Effector memory CD8-positive, alpha-beta T cell (primary cell): Measurements from ENCODE around the gene VPS37B.

Experiments
- ATAC-seq: fragments of 150-1000 bp; cut with Tn5 transposase; replicated peaks from 2 replicates; pipeline ENCODE4 v1.10.0; 2021; ENCODE audit warnings: mild to moderate bottlenecking, moderate library complexity
- DNase-seq, 3 experiments: peaks; one replicate each; pipeline ENCODE4 v3.0.0; 2021
- H3K27ac Mint-ChIP-seq, 2 donors: one replicate each; pipeline ENCODE4 v1.8.0; 2022; ENCODE audit warnings: mild to moderate bottlenecking in 2 of 2, mixed read lengths in 2 of 2, moderate library complexity in 2 of 2
- H3K27me3 Mint-ChIP-seq, 2 donors: one replicate each; pipeline ENCODE4 v1.8.0; 2022; ENCODE audit warnings: mixed read lengths in 2 of 2
- H3K36me3 Mint-ChIP-seq: one replicate; pipeline ENCODE4 v1.8.0; 2022; ENCODE audit warnings: mild to moderate bottlenecking, moderate library complexity, mixed read lengths; ENCODE audit not compliant: insufficient read depth
- H3K4me1 Mint-ChIP-seq, 2 donors: one replicate each; pipeline ENCODE4 v1.8.0; 2022; ENCODE audit warnings: low read depth in 2 of 2, mixed read lengths in 2 of 2
- H3K4me3 Mint-ChIP-seq, 2 donors: one replicate each; pipeline ENCODE4 v1.8.0; 2022; ENCODE audit warnings: mild to moderate bottlenecking in 2 of 2, mixed read lengths in 2 of 2, moderate library complexity in 2 of 2
- H3K9me3 Mint-ChIP-seq, 2 donors: one replicate each; pipeline ENCODE4 v1.8.0; 2022; ENCODE audit warnings: mixed read lengths in 2 of 2

The VPS37B gene

DNA sequence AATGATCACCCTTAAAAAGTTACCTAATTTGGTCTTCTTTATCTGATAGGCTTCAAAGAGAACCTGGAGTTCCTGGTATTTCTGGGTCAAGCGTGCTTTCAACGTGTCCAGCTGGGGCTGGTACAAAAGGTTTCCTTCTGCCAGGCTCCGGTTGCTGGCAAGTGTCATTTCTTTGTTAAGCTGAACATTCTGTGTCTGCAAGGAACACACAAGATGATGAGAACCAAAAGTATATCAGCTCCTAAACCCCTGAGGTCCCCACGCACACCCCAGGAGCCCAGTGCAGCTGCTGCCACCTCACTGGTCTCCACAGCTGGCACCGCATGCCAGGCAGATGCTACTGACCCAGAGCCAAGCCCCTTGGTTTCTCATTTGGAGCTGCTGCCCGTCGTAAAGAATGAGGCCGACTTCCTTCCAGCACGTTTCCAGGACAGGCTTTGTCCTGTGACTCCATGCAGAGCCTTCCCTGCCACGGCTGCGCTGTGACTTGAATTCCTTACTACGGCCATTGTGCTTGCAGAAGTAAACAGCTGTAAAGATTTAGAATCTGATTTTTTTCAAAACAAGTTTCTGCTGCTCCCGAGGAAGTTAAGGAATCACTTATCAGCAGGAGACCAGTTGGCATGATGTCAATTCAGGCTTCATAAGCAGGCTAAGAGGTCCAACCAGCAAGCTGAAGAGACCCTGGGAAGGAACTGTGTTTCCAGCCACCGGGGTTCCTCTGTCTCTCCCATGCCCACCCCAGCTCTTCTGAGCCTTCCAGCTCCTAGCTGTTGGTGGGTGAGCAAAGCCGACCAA, 24.9 kb downstream of the VPS37B start:
- H3K27ac Mint-ChIP-seq: peak overlapping the region; percentile 69 to 92
- ATAC-seq (no peak), DNase-seq (no peak)
- no peaks in the 10 kb centered on the region for H3K27me3 Mint-ChIP-seq
- H3K4me1 Mint-ChIP-seq: peaks cover 48 to 57% of the 10 kb centered on the region in 2 donors
- peak overlapping the region; percentile 77 to 84 for H3K4me3 Mint-ChIP-seq
- H3K9me3 Mint-ChIP-seq: no peaks in the 10 kb centered on the region
- H3K36me3 Mint-ChIP-seq: peaks cover 88% of the 10 kb centered on the region

DNA sequence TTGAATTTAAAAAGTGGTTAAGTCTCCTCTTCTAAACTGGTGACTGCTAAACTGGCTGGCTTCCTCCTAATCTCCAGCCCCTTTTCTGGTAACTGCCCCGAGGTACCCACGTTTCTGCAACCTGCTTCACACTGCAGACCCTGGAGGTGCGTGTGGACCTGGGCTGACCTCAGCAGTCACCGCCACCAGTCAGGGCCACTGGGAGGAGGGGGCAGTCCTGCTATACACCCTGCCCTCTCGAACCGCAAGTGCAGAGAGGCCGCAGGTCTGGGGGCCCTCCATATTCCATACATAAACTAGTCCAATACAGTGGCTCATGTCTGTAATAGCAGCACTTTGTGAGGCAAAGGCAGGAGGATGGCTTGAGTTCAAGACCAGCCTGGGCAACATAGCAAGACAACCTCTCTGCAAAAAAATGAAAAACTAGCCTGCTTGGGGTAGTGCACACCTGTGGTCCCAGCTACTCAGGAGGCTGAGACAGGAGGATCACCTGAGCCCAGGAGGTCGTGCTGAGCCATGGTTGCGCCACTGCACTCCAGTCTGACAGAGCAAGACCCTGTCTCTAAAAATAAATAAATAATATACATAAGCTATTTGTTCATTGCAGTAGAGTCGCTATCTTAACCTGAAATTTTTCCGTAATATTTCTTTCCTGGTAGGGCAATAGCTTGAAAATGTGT, 25.6 kb downstream of the VPS37B start:
- Mint-ChIP-seq H3K9me3 (no peaks in the 10 kb centered on the region), H3K36me3 (peaks cover 90% of the 10 kb centered on the region), H3K4me3 (peak overlapping the region; percentile 77 to 84), H3K27ac (peak overlapping the region; percentile 44 to 82), H3K27me3 (no peaks in the 10 kb centered on the region), H3K4me1 (peaks cover 44 to 51% of the 10 kb centered on the region in 2 donors)
- DNase-seq: no peak
- ATAC-seq: no peak

DNA sequence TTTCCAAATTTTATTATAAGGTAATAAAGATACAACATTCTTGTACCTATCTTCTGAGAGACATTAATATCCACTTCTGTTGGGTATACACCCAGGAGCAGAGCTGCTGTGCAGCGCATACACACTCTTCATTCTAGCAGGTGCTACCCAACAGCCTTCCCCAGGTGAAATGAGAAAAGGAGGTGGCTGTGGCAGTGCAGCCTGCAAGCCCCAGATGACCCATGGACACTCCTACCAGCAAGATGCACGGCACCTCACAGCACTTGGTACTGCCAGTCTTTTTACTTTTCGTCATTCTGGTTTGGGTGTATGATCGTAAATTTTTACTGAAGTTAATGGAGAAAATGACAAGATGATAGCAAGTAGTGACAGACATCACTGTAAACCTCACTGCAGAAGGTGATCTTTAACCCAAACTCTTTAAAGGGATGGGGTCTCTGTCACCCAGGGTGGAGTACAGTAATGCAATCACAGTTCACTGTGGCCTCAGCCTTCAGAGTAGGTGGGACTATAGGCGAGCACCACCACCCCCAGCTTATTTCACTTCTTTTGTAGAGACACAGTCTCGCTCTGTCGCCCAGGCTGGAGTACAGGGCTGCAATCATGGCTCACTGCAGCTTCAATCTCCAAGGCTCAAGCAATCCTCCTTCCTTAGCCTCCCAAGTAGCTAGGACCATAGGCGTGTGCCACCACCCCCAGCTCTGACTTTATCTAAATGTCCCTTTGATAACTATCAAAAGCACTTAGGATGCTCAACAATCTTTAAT, 26.5 kb downstream of the VPS37B start:
- no peak for DNase-seq
- H3K36me3 Mint-ChIP-seq: peaks cover 91% of the 10 kb centered on the region
- peak overlapping the region; percentile 82 to 86 for H3K27ac Mint-ChIP-seq
- H3K9me3 Mint-ChIP-seq: no peaks in the 10 kb centered on the region
- H3K4me3 Mint-ChIP-seq: no peak overlapping the region
- no peak for ATAC-seq
- peaks cover 45 to 48% of the 10 kb centered on the region in 2 donors for H3K4me1 Mint-ChIP-seq
- H3K27me3 Mint-ChIP-seq: no peaks in the 10 kb centered on the region

DNA sequence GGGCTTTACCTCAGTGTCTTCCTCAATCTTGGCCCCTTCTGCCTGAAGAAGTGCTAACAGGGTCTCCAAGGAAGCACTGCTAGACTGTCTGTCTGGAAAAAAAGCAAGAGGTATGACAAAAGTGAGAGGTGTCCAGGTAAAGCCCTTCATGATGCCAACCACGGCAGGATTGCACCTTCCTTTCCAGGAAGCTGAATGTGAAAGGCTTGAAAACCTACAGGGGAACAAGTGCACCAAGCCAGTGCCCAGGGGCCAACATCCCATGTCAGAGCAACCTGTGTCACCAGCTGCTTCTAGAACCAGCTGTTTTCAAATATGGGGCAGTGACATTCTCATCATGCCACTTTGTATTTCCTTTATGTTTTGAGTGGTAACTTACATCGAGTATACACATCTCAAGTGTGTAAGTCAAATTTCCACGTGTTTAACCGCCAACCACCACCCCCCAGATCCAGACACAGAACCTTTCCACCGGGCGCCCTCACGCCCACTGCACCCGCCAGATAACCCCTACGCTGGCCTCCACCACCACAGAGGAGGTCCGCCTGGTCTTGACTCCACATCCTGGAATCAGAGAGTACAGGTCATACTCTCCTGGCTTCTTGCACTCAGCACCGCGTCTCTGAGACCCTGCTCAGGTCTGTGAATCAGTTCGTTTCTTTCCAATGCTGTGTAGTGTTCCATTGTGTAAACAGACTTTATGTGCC, 27.3 kb downstream of the VPS37B start:
- Mint-ChIP-seq H3K9me3 (no peaks in the 10 kb centered on the region), H3K36me3 (peaks cover 86% of the 10 kb centered on the region), H3K4me3 (no peak overlapping the region), H3K27ac (peak overlapping the region in 1 of 2 donors; percentile 86), H3K27me3 (no peaks in the 10 kb centered on the region), H3K4me1 (peaks cover 38 to 40% of the 10 kb centered on the region in 2 donors)
- DNase-seq: no peak
- no peak for ATAC-seq

DNA sequence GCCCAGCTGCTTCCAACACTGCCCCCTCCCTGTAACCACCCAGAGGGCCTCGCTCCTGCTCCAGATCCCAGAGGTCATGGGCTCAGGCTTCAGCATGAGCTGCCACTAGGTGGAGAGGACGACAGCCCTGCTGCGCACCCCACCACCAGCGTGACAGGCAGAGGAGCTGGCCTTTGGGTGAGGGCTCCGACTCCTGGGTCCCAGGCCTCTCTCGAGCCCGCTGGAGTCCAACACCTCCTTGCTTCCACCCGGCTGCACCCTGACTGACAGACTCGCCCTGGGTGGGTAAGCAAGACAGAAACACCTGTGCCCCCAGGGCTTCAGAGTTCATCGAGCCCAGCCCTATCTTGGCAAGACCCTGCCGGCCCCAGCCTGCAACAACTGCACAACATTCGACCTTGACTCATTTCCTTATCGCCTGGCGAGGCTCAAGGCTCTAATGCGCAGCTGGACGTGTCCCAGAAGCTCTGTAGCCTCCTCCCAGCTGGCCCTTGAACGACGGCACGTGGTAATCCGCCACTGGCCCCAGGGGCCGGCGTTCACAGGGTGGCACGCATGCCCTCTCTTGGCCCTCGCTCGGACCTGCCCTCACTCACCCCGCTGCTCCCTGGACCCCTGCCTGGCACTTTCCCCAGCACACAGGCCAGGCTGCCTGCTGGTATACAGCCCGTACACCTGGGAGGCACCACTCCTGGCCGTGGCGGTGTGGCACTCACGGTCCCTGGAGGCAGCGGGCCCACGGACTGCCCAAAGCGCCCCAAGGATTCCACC, 28.0 kb downstream of the VPS37B start:
- Mint-ChIP-seq H3K36me3 (peaks cover 87% of the 10 kb centered on the region), H3K27me3 (no peaks in the 10 kb centered on the region)
- no peak for ATAC-seq

DNA sequence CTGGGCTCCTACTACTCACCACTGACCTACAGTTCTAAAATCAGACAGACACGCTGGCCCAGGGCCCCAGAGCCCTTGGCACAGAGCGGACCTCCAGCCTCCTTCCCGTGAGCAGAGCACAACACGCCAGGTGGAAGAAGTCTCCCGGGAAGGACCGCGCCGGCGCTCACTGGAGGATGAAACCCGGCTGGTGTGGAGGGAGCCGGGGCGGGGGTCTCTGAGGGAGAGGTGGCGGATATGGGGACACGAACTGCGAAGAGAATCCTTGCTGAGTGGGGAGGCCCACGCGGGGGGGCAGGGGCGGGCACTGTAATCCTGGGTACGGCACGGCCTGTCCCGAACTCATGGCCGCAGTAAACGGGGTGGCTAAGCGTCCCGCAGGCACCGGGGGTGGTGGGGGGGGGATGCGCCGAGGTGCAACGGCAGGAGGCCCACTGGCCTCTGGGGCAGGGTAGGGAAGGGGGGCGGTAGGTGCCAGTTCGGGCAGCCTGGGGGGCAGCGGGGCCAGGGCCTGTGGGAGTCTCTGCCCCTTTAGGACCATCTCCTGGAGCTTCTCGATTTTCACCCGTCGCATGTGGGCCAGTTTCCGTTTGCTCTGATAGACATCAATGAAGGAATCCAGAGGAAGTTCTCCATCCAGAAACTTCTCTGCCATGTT, 28.8 kb downstream of the VPS37B start:
- H3K4me3 Mint-ChIP-seq: no peak overlapping the region
- ATAC-seq (no peak), DNase-seq (no peak)
- H3K9me3 Mint-ChIP-seq: no peaks in the 10 kb centered on the region
- H3K36me3 Mint-ChIP-seq: peaks cover 87% of the 10 kb centered on the region
- peaks cover 25 to 26% of the 10 kb centered on the region in 2 donors for H3K4me1 Mint-ChIP-seq
- peak overlapping the region in 1 of 2 donors; percentile 86 for H3K27ac Mint-ChIP-seq
- H3K27me3 Mint-ChIP-seq: no peaks in the 10 kb centered on the region

More for the DNA sequence above, 28.0 kb downstream of the VPS37B start:
- H3K4me1 Mint-ChIP-seq: peaks cover 30 to 33% of the 10 kb centered on the region in 2 donors
- H3K4me3 Mint-ChIP-seq: no peak overlapping the region
- H3K9me3 Mint-ChIP-seq: no peaks in the 10 kb centered on the region
- no peak for DNase-seq
- peak overlapping the region in 1 of 2 donors; percentile 86 for H3K27ac Mint-ChIP-seq

DNA sequence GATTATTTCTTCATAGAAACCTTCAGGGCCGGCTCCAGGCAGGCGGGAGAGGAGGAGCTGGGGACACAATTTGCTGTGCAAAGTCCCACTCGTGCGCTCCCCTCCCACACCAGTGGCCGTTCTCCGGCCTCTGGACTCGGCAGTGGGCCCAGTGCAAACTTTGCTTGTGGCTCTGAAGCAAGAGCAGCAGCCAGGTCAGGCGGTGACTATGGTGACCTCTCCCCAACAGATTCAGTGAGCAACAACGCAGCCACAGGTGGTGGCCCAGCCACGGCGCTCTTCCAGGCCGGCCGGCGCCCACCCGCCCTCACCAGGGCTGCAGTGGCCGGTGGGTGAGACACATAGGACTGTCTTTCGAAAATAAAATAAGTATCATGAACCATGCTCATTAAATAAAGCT, 29.5 kb downstream of the VPS37B start:
- Mint-ChIP-seq H3K4me1 (peaks cover 19 to 20% of the 10 kb centered on the region in 2 donors), H3K4me3 (no peak overlapping the region), H3K36me3 (peaks cover 85% of the 10 kb centered on the region), H3K27me3 (no peaks in the 10 kb centered on the region), H3K27ac (peak overlapping the region in 1 of 2 donors; percentile 86), H3K9me3 (no peaks in the 10 kb centered on the region)
- no peak for ATAC-seq
- no peak for DNase-seq

DNA sequence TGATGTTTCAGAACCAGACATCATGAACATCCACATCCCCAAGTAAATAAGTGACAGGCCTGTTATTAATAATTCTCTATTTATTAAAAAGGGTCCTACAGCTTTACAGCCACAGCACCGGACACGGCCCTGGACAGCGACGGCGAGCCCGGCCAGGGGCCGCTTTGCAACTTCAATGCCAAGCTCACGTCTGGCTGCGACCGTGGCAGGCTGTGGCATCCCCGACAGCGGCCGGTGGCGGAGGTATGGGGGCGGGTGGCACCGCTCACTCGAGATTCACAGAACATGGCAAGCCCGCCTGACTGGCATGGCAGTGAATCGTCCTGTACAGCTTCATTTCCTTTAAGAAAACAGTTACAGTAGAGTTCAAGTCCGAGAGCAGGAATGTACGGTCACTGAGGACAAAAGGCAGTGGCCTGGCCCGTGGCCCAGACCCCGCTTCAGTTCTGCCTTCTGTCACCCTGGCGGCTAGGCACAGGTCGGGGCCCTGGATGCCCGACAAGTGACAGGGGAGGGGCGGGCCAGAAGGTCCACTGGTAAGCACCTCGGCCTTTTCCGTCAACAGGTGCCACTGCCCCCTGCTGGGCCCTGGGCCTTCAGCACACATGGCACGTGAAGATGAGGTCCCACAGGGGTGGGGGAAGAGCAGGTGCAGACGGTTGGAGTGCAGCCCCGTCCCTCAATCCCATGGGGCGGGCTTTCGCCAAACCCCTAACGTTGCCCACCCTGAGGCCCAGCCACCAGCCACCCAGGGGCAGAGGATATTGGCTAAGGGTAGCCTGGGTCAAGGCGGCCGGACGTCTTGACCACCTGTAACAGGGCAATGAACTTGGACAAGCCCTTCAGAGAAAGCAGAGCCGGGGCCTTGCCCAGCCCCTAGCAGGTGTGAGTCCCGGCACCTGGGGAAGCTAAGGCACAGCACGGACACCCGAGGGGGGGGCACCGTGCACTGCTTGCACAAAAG, 30.4 kb downstream of the VPS37B start:
- Mint-ChIP-seq H3K4me1 (peaks cover 12% of the 10 kb centered on the region in 2 donors), H3K36me3 (peaks cover 86% of the 10 kb centered on the region), H3K4me3 (peak overlapping the region in 1 of 2 donors; percentile 8), H3K27ac (peak overlapping the region; percentile 64 to 86), H3K27me3 (no peaks in the 10 kb centered on the region), H3K9me3 (no peaks in the 10 kb centered on the region)
- peak; percentile 35 for ATAC-seq
- no peak for DNase-seq

DNA sequence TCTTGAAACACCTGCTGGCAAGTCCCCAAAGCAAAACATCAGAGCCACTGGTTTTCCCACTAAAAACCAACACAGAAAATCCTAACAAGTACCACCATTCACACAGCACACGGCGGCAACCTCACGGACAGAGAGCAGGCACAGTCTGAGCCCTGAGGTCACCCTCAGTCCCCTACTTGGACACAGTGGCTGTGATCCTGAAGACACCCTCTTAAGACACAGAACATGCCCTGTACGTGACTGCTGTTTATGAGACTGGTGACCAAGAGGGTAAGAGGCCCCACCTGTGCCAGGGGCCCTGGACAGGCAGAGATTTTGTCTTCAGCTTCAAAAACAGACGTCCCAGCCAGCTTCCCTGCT, 31.1 kb downstream of the VPS37B start:
- no peaks in the 10 kb centered on the region for H3K9me3 Mint-ChIP-seq
- H3K4me1 Mint-ChIP-seq: peaks cover 9 to 12% of the 10 kb centered on the region in 2 donors
- ATAC-seq (no peak), DNase-seq (no peak)
- H3K4me3 Mint-ChIP-seq: no peak overlapping the region
- H3K27me3 Mint-ChIP-seq: no peaks in the 10 kb centered on the region
- H3K27ac Mint-ChIP-seq: peak overlapping the region; percentile 64 to 86
- peaks cover 86% of the 10 kb centered on the region for H3K36me3 Mint-ChIP-seq

DNA sequence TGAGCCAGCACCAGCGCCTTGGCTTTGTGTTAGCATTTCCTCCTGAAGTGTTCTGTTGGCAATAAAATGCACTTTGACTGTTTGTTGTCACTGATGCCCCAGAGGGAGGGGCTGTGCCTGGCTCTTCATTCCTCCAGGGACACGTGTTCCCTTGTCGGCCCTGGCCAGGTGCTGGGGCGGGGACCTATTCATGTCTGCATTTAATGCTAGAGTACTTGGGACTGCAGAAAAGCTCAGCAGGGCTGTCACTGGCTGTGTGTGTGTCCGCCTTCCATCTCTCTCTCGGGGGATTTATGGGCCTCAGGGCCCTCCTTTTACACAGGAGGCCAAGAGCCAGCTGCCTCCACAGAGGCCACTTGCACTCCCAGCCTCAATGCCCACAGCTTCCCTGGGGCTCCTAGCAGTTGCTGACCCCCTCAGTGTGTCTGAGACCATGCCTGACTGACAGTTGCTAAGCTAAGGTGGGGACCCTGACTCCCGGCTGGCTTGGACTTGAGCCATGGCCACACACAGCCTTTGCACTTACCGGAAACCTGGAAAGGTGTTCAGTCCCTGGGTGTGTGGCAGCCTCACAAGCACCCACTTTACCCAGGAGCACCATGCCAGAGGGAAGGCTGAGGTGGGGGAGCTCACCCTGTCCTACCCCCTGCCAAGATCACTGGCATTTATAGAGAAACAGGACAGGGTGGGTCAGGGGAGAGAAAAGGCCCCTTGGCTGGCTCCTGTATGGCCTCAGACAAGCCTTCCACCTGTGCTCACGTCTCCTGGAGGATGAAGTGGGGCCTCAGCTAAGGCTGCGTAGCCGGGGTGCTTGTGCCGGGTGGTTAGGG, 32.8 kb downstream of the VPS37B start:
- Mint-ChIP-seq H3K36me3 (peaks cover 77% of the 10 kb centered on the region), H3K9me3 (no peaks in the 10 kb centered on the region), H3K4me1 (peaks cover 0 to 10% of the 10 kb centered on the region in 2 donors), H3K27ac (peak overlapping the region in 1 of 2 donors; percentile 69), H3K4me3 (no peak overlapping the region), H3K27me3 (no peaks in the 10 kb centered on the region)
- DNase-seq (no peak), ATAC-seq (no peak)
